CD14-positive monocyte (primary cell): ENCODE results near the gene SKIL. TPM values are rescaled to one million over a fixed set of nuclear protein-coding genes. Genes with fewer than 3 reads are reported as not detected.

ENCODE experiments used
- DNase-seq, 3 donors: peaks; one replicate each; pipeline ENCODE4 v3.0.0-alpha.2; 2011 to 2022
- H2AFZ ChIP-seq: 2 replicates; pipeline ENCODE4 v1.6.0; 2012; ENCODE audit warnings: mild to moderate bottlenecking, low read depth, low read length, inconsistent platforms; ENCODE audit not compliant: insufficient read depth, poor library complexity, severe bottlenecking
- H3K27ac ChIP-seq, 2 donors: 1 replicate in 1 of 2; 2 replicates in 1 of 2; pipeline ENCODE4 v1.5.1; 2012 to 2013; ENCODE audit warnings: low read length in 2 of 2, control low read depth in 1 of 2, inconsistent platforms in 1 of 2, low read depth in 1 of 2, mild to moderate bottlenecking in 1 of 2
- H3K27me3 ChIP-seq, 2 donors: one replicate each; pipeline versions ENCODE4 v1.6.0 to v1.6.1; 2011 to 2013; ENCODE audit warnings: low read length in 2 of 2; ENCODE audit not compliant: control insufficient read depth in 2 of 2, insufficient read depth in 2 of 2
- H3K36me3 ChIP-seq, 2 donors: replicated peaks in 1 of 2; 1 replicate in 1 of 2; 2 replicates in 1 of 2; pipeline versions ENCODE4 v1.5.1 to v1.6.1; 2012 to 2013; ENCODE audit warnings: low read length in 2 of 2, control low read depth in 1 of 2, inconsistent platforms in 1 of 2, mild to moderate bottlenecking in 1 of 2; ENCODE audit not compliant: insufficient read depth in 2 of 2, control insufficient read depth in 1 of 2
- H3K4me1 ChIP-seq, 2 donors: 1 replicate in 1 of 2; 2 replicates in 1 of 2; pipeline versions ENCODE4 v1.5.1 to v1.6.1; 2012 to 2013; ENCODE audit warnings: low read length in 2 of 2, control low read depth in 1 of 2, inconsistent platforms in 1 of 2, mild to moderate bottlenecking in 1 of 2, moderate library complexity in 1 of 2; ENCODE audit not compliant: insufficient read depth in 2 of 2, control insufficient read depth in 1 of 2
- H3K4me2 ChIP-seq: replicated peaks from 2 replicates; pipeline ENCODE3; 2012; ENCODE audit warnings: low read length, moderate library complexity, mild to moderate bottlenecking; ENCODE audit not compliant: poor library complexity, severe bottlenecking; ENCODE audit errors: extremely low read depth
- H3K4me3 ChIP-seq, 3 experiments: fragments of 200-600 bp in 1 of 3; sonication (generic) in 1 of 3; replicated peaks in 1 of 3; 1 replicate in 2 of 3; 2 replicates in 1 of 3; pipeline ENCODE4 v1.5.1; 2011 to 2013; ENCODE audit warnings: low read length in 3 of 3, mild to moderate bottlenecking in 3 of 3, control low read depth in 2 of 3, low read depth in 2 of 3, inconsistent platforms in 1 of 3, moderate library complexity in 1 of 3
- H3K79me2 ChIP-seq: 2 replicates; pipeline ENCODE4 v1.6.0; 2012; ENCODE audit warnings: mild to moderate bottlenecking, control low read depth, inconsistent platforms, low read length, moderate library complexity; ENCODE audit not compliant: insufficient read depth
- H3K9ac ChIP-seq: 2 replicates; pipeline ENCODE4 v1.6.0; 2017; ENCODE audit warnings: low read length, mild to moderate bottlenecking; ENCODE audit not compliant: insufficient read depth, poor library complexity, severe bottlenecking
- H3K9me3 ChIP-seq, 2 donors: replicated peaks in 1 of 2; 1 replicate in 1 of 2; 2 replicates in 1 of 2; pipeline versions ENCODE4 v1.5.1 to v1.6.1; 2012 to 2013; ENCODE audit warnings: low read length in 2 of 2, control low read depth in 1 of 2; ENCODE audit not compliant: control insufficient read depth in 1 of 2, insufficient read depth in 1 of 2
- H4K20me1 ChIP-seq: 2 replicates; pipeline ENCODE4 v1.6.0; 2012; ENCODE audit warnings: mild to moderate bottlenecking, low read length, control low read depth, moderate library complexity; ENCODE audit not compliant: insufficient read depth
- H3K27ac Mint-ChIP-seq, 7 donors: one replicate each; pipeline ENCODE4 v1.8.0; 2020; ENCODE audit warnings: mild to moderate bottlenecking in 7 of 7, mixed read lengths in 7 of 7, moderate library complexity in 6 of 7, inconsistent platforms in 2 of 7
- H3K27me3 Mint-ChIP-seq, 3 donors: one replicate each; pipeline ENCODE4 v1.8.0; 2021 to 2022; ENCODE audit warnings: low read depth in 3 of 3, mild to moderate bottlenecking in 3 of 3, mixed read lengths in 3 of 3, moderate library complexity in 3 of 3, inconsistent platforms in 1 of 3
- H3K36me3 Mint-ChIP-seq, 2 donors: one replicate each; pipeline ENCODE4 v1.8.0; 2020; ENCODE audit warnings: mixed read lengths in 2 of 2, inconsistent platforms in 1 of 2, mild to moderate bottlenecking in 1 of 2
- H3K4me1 Mint-ChIP-seq: one replicate; pipeline ENCODE4 v1.8.0; 2020; ENCODE audit warnings: mild to moderate bottlenecking, mixed read lengths
- H3K4me3 Mint-ChIP-seq, 2 donors: one replicate each; pipeline ENCODE4 v1.8.0; 2020; ENCODE audit warnings: mild to moderate bottlenecking in 2 of 2, mixed read lengths in 2 of 2, moderate library complexity in 1 of 2
- H3K9me3 Mint-ChIP-seq, 7 donors: one replicate each; pipeline ENCODE4 v1.8.0; 2020 to 2022; ENCODE audit warnings: mixed read lengths in 7 of 7, mild to moderate bottlenecking in 6 of 7, moderate library complexity in 6 of 7, inconsistent platforms in 2 of 7
- CTCF ChIP-seq: fragments of 200-600 bp; IDR thresholded peaks from one replicate; pipeline ENCODE4 v1.8.0; 2022; ENCODE audit warnings: antibody characterized with exemption, mild to moderate bottlenecking
- WGBS: methylation state at CpG from one replicate; pipeline ENCODE4 v1.1.5; 2013; ENCODE audit warnings: missing lambda C conversion rate; ENCODE audit not compliant: insufficient coverage; 5-methylcytosine and 5-hydroxymethylcytosine counted together
- intact Hi-C, 2 donors: fragments of 100-400 bp; cut with micrococcal nuclease; formaldehyde crosslinking; loops; one replicate each; pipeline versions ENCODE4 v1.15.0 to v1.15.1; 2023
- polyA plus RNA-seq, 3 donors: library from polyadenylated mRNA; depleted of rRNA in 1 of 3; unstranded in 2 of 3; stranded (reverse) in 1 of 3; fragments of 300-500 nt in 2 of 3; fragments of >200 nt in 1 of 3; fragmentation: Illumina TruSeq in 2 of 3; gene quantifications; 1 replicate in 2 of 3; 2 replicates in 1 of 3; pipeline ENCODE4 v1.2.3, GENCODE V29; 2012 to 2021

SKIL gene
- polyA plus RNA-seq, 3 donors: 7.5 to 13.4 (median 9.2) TPM

- H3K4me3 Mint-ChIP-seq: no peak overlapping the region
- H2AFZ ChIP-seq: no peak overlapping the region
- DNase-seq: no peak
- H3K27me3 Mint-ChIP-seq: peaks cover 44 to 66% (median 47%) of the 10 kb centered on the region in 3 donors
- H4K20me1 ChIP-seq: no peaks in the 10 kb centered on the region
- no peaks in the 10 kb centered on the region for H3K36me3 ChIP-seq
- WGBS: no CpG with 5 or more reads among the region's 1 CpG
- H3K27ac ChIP-seq: no peak overlapping the region
- H3K36me3 Mint-ChIP-seq: peaks cover 3 to 4% of the 10 kb centered on the region in 2 donors
- no peak overlapping the region for H3K27ac Mint-ChIP-seq
- no peak for TF ChIP-seq CTCF
- no peak overlapping the region for H3K4me2 ChIP-seq
- intact Hi-C loops: loop anchor here in 1 of 2 donors (10.0 kb wide), 1 partner anchor 102 kb away; no protein-coding TSS in a partner anchor
- peaks cover 13% of the 10 kb centered on the region for H3K4me1 Mint-ChIP-seq
- peaks cover 0 to 27% of the 10 kb centered on the region in 2 donors for H3K9me3 ChIP-seq
- H3K79me2 ChIP-seq: no peaks in the 10 kb centered on the region
- H3K9me3 Mint-ChIP-seq: peaks cover 0 to 11% (median 3%) of the 10 kb centered on the region in 7 donors
- H3K27me3 ChIP-seq: peaks cover 35 to 53% of the 10 kb centered on the region in 2 donors
- no peak overlapping the region for H3K4me3 ChIP-seq
- H3K4me1 ChIP-seq: peaks cover 8 to 16% of the 10 kb centered on the region in 2 donors
- no peak overlapping the region for H3K9ac ChIP-seq
Measured at GRCh38 chr3:170417090-170417489, 59.6 kb downstream of the SKIL start.

GRCh38 chr3:170418422-170419398, 61.2 kb downstream of the SKIL start, which contains the start of gene CLDN11:
Gene CLDN11, plus strand, starts transcription at chr3:170418868. Its CDS starts 199 bp downstream, at chr3:170419067.
- H3K27me3 Mint-ChIP-seq: peaks cover 44 to 70% (median 45%) of the 10 kb centered on the region in 3 donors
- Histone ChIP-seq H2AFZ (peak within 1 kb of the TSS; percentile 23), H3K27me3 (peaks cover 35 to 53% of the 10 kb centered on the region in 2 donors), H3K79me2 (no peaks in the 10 kb centered on the region), H4K20me1 (no peaks in the 10 kb centered on the region), H3K27ac (no peak within 1 kb of the TSS), H3K4me2 (peak within 1 kb of the TSS; percentile 52), H3K4me3 (peak within 1 kb of the TSS in 1 of 3 experiments; percentile 39), H3K36me3 (no peaks in the 10 kb centered on the region), H3K9ac (no peak within 1 kb of the TSS), H3K9me3 (peaks cover 0 to 27% of the 10 kb centered on the region in 2 donors), H3K4me1 (peaks cover 8 to 16% of the 10 kb centered on the region in 2 donors)
- intact Hi-C loops: loop anchor here in 1 of 2 donors (10.0 kb wide), 1 partner anchor 104 kb away; no protein-coding TSS in a partner anchor
- peak within 1 kb of the TSS; percentile 72 to 90 for H3K4me3 Mint-ChIP-seq
- peaks cover 0 to 11% (median 3%) of the 10 kb centered on the region in 7 donors for H3K9me3 Mint-ChIP-seq
- no peak for TF ChIP-seq CTCF
- no peak for DNase-seq
- peaks cover 13% of the 10 kb centered on the region for H3K4me1 Mint-ChIP-seq
- 2% methylated on average over 66 of the region's 79 CpGs for WGBS
- no peak within 1 kb of the TSS for H3K27ac Mint-ChIP-seq
- peaks cover 3 to 4% of the 10 kb centered on the region in 2 donors for H3K36me3 Mint-ChIP-seq
